Upper lobe of left lung (tissue), 6 donors: ENCODE measurements around the gene MAGEF1. TPM values are rescaled to one million over a fixed set of nuclear protein-coding genes. Genes with fewer than 3 reads are reported as not detected.

ENCODE experiments used
- ATAC-seq, 2 donors: fragments of 200-7000 bp; cut with Tn5 transposase; one replicate each; pipeline ENCODE4 v1.9.1; 2022; ENCODE audit warnings: mild to moderate bottlenecking in 2 of 2, moderate library complexity in 2 of 2; ENCODE audit not compliant: low FRiP score in 2 of 2
- DNase-seq, 2 donors: peaks; one replicate each; pipeline ENCODE4 v3.0.0-alpha.2; 2019 to 2020
- H3K27ac ChIP-seq, 4 donors: fragments of 200-600 bp; sonication (generic); one replicate each; pipeline ENCODE4 v1.5.1; 2016 to 2019
- H3K27me3 ChIP-seq, 4 donors: fragments of 200-600 bp; sonication (generic); one replicate each; pipeline ENCODE4 v1.5.1; 2017 to 2019
- H3K36me3 ChIP-seq, 4 donors: fragments of 200-600 bp; sonication (generic); one replicate each; pipeline ENCODE4 v1.5.1; 2016 to 2019
- H3K4me1 ChIP-seq, 4 donors: fragments of 200-600 bp; sonication (generic); one replicate each; pipeline ENCODE4 v1.5.1; 2018 to 2019
- H3K4me3 ChIP-seq, 4 donors: fragments of 200-600 bp; sonication (generic); one replicate each; pipeline ENCODE4 v1.5.1; 2017 to 2019; ENCODE audit warnings: mild to moderate bottlenecking in 2 of 4, moderate library complexity in 1 of 4
- H3K9me3 ChIP-seq, 4 donors: fragments of 200-600 bp; sonication (generic); one replicate each; pipeline ENCODE4 v1.5.1; 2018 to 2019
- CTCF ChIP-seq, 6 experiments: fragments of 450-650 bp in 4 of 6; fragments of 200-600 bp in 2 of 6; sonication (generic) in 2 of 6; IDR thresholded peaks; one replicate each; pipeline ENCODE4 v1.5.1; 2016 to 2019; ENCODE audit warnings: antibody characterized with exemption in 6 of 6
- EP300 ChIP-seq, 4 donors: sonication (generic); formaldehyde crosslinking; IDR thresholded peaks; one replicate each; pipeline ENCODE4 v1.5.1; 2017; ENCODE audit warnings: antibody characterized with exemption in 4 of 4, control low read depth in 2 of 4
- POLR2A ChIP-seq, 4 donors: fragments of 450-650 bp; IDR thresholded peaks; one replicate each; pipeline ENCODE4 v1.5.1; 2016 to 2017; ENCODE audit warnings: antibody characterized with exemption in 4 of 4, mild to moderate bottlenecking in 2 of 4
- POLR2AphosphoS5 ChIP-seq, 2 donors: sonication (generic); formaldehyde crosslinking; IDR thresholded peaks; one replicate each; pipeline ENCODE4 v1.5.1; 2017; ENCODE audit warnings: antibody characterized with exemption in 2 of 2
- WGBS, 2 donors: methylation state at CpG; one replicate each; pipeline ENCODE4 v1.1.5; 2017 to 2018; 5-methylcytosine and 5-hydroxymethylcytosine counted together
- total RNA-seq, 6 donors: library from RNA; depleted of rRNA in 4 of 6; stranded (reverse); fragments of >200 nt in 4 of 6; gene quantifications; one replicate each; pipeline versions ENCODE4 v1.1.0 to v1.2.1, GENCODE V29; 2016 to 2021
- donor health status: DM: no; HTN: no; CAD: no; lungs with moderate emphysema.
- donor health status: DM: no; HTN: yes; CAD: no; lungs with severe emphysema.

Gene MAGEF1
- total RNA-seq, 6 donors from 2014 or later, result 13.6 to 52.4 (median 35.7) TPM

GRCh38 chr3:184678317-184679055 is 33.4 kb downstream of the MAGEF1 start:
- WGBS, 2 donors, result 74 to 85% methylated on average over 13 to 16 of the region's 16 CpGs

GRCh38 chr3:184677344-184678316 is 34.2 kb downstream of the MAGEF1 start:
- Histone ChIP-seq H3K4me3 (no peak overlapping the region), H3K36me3 (no peaks in the 10 kb centered on the region), H3K9me3 (no peaks in the 10 kb centered on the region), H3K27me3 (no peaks in the 10 kb centered on the region), H3K4me1 (peaks cover 0 to 3% (median 0%) of the 10 kb centered on the region in 4 donors), H3K27ac (no peak overlapping the region)
- 84 to 85% methylated on average over 16 to 17 of the region's 17 CpGs for WGBS, 2 donors
- ATAC-seq, result no peak
- TF ChIP-seq POLR2AphosphoS5 (IDR thresholded peaks at IDR 0.05) (no peak), POLR2A (IDR thresholded peaks at IDR 0.05) (no peak), CTCF (IDR thresholded peaks at IDR 0.05) (no peak), EP300 (IDR thresholded peaks at IDR 0.05) (no peak)
- DNase-seq, result no peak

More at GRCh38 chr3:184678317-184679055, 33.4 kb downstream of the MAGEF1 start:
- no peaks in the 10 kb centered on the region for H3K36me3 ChIP-seq
- H3K4me1 ChIP-seq, result peaks cover 0 to 3% (median 0%) of the 10 kb centered on the region in 4 donors
- no peaks in the 10 kb centered on the region for H3K9me3 ChIP-seq
- DNase-seq, result no peak
- no peak overlapping the region for H3K4me3 ChIP-seq
- no peak overlapping the region for H3K27ac ChIP-seq
- TF ChIP-seq EP300 (IDR thresholded peaks at IDR 0.05) (no peak), POLR2AphosphoS5 (IDR thresholded peaks at IDR 0.05) (no peak), POLR2A (IDR thresholded peaks at IDR 0.05) (no peak), CTCF (IDR thresholded peaks at IDR 0.05) (no peak)
- no peaks in the 10 kb centered on the region for H3K27me3 ChIP-seq
- no peak for ATAC-seq

- no peaks in the 10 kb centered on the region for H3K27me3 ChIP-seq
- H3K9me3 ChIP-seq, result no peaks in the 10 kb centered on the region
- TF ChIP-seq CTCF (IDR thresholded peaks at IDR 0.05) (no peak), POLR2A (IDR thresholded peaks at IDR 0.05) (no peak), POLR2AphosphoS5 (IDR thresholded peaks at IDR 0.05) (no peak), EP300 (IDR thresholded peaks at IDR 0.05) (no peak)
- DNase-seq (no peak), ATAC-seq (peak; percentile 28 to 69)
- H3K4me3 ChIP-seq, result no peak overlapping the region
- peaks cover 0 to 3% (median 0%) of the 10 kb centered on the region in 4 donors for H3K4me1 ChIP-seq
- WGBS, 2 donors, result 31 to 62% methylated on average over 8 of the region's 8 CpGs
- no peak overlapping the region for H3K27ac ChIP-seq
- H3K36me3 ChIP-seq, result no peaks in the 10 kb centered on the region
Observed at GRCh38 chr3:184676927-184677326, 34.9 kb downstream of the MAGEF1 start.

- Histone ChIP-seq H3K4me1 (peaks cover 0 to 3% (median 0%) of the 10 kb centered on the region in 4 donors), H3K4me3 (no peak overlapping the region), H3K27me3 (no peaks in the 10 kb centered on the region), H3K36me3 (no peaks in the 10 kb centered on the region), H3K9me3 (no peaks in the 10 kb centered on the region), H3K27ac (no peak overlapping the region)
- DNase-seq, result no peak
- ATAC-seq, result no peak
- TF ChIP-seq CTCF (IDR thresholded peaks at IDR 0.05), result no peak
- no peak for TF ChIP-seq POLR2AphosphoS5 (IDR thresholded peaks at IDR 0.05)
- TF ChIP-seq POLR2A (IDR thresholded peaks at IDR 0.05), result no peak
- TF ChIP-seq EP300 (IDR thresholded peaks at IDR 0.05), result no peak
- 72 to 75% methylated on average over 1 of the region's 1 CpG for whole genome bisulfite sequencing, 2 donors
Observed at GRCh38 chr3:184674626-184675025, 37.2 kb downstream of the MAGEF1 start.
